Type B pancreatic cell (in vitro differentiated cells): ENCODE results near the gene FAM181A. TPM values are rescaled to one million over a fixed set of nuclear protein-coding genes. Genes with fewer than 3 reads are reported as not detected.

Experiments
- DNase-seq: peaks from one replicate; pipeline ENCODE4 v3.0.0; 2021; ENCODE audit warnings: mixed read lengths; ENCODE audit not compliant: unreplicated experiment; ENCODE audit errors: extremely low spot score
- H3K27ac Mint-ChIP-seq: 2 replicates; pipeline ENCODE4 v1.8.0; 2021; ENCODE audit warnings: mild to moderate bottlenecking, mixed read lengths
- H3K27me3 Mint-ChIP-seq: 2 replicates; pipeline ENCODE4 v1.8.0; 2021; ENCODE audit warnings: mixed read lengths
- H3K36me3 Mint-ChIP-seq: 2 replicates; pipeline ENCODE4 v1.8.0; 2021; ENCODE audit warnings: mixed read lengths
- H3K4me1 Mint-ChIP-seq: one replicate; pipeline ENCODE4 v1.8.0; 2021; ENCODE audit warnings: mixed read lengths; ENCODE audit not compliant: unreplicated experiment
- H3K4me3 Mint-ChIP-seq: 2 replicates; pipeline ENCODE4 v1.8.0; 2021; ENCODE audit warnings: mild to moderate bottlenecking, mixed read lengths
- H3K9me3 Mint-ChIP-seq: 2 replicates; pipeline ENCODE4 v1.8.0; 2021; ENCODE audit warnings: mixed read lengths
- total RNA-seq: library from RNA; stranded (reverse); gene quantifications from 2 replicates; pipeline ENCODE4 v1.2.1, GENCODE V29; 2021; ENCODE audit warnings: low replicate concordance
- TF ChIP-seq, protein P1 (sequence below): fragments of 200-600 bp; sonication (generic); conservative IDR thresholded peaks from 2 replicates; pipeline ENCODE4 v1.5.0; 2021; ENCODE audit warnings: antibody characterized with exemption, mild to moderate bottlenecking

FAM181A gene
- total RNA-seq, 1 donor from 2014 or later = 1.2 TPM

DNA sequence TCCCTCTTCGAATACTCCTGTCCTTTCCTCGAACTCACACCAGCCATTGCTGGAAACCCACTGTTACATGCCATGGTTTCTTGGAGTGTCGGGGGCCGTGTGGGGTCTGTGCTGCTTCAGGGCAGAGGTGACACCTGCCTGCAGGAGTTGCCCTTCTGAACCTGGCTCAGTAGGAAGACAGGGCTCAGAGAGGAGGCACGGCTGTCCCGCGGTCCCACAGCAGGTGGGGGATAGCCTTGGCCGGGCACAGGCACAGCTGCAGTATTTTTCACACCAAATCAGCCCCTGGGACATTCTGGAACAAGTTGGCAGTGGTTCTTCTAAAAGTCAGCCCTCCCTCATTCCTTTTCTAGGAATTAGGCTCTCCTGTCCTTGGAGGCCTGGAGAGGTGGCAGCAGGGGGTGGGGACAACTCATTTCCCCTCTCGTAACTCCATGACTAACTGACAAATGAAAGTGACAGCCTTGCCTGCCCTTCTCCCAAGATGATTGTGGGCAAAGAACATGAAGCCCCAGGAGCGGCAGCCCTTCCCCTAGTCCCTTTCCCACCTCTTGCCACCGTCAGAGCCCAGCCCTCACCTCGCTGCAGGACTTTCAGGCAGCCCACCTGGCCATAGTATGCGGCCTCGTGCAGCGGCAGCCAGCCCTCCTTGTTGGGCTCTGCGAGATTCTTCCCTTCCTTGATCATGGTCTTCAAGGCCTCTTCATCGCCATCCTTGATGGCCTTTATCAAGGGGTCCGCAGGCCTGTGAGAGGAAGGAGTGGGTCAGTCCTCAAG is 26.8 kb downstream of the FAM181A start:
- no peak overlapping the region for H3K4me3 Mint-ChIP-seq
- peaks cover 12% of the 10 kb centered on the region for H3K4me1 Mint-ChIP-seq
- no peak for DNase-seq
- H3K27me3 Mint-ChIP-seq = no peaks in the 10 kb centered on the region
- H3K9me3 Mint-ChIP-seq = no peaks in the 10 kb centered on the region
- TF ChIP-seq, protein P1, sequence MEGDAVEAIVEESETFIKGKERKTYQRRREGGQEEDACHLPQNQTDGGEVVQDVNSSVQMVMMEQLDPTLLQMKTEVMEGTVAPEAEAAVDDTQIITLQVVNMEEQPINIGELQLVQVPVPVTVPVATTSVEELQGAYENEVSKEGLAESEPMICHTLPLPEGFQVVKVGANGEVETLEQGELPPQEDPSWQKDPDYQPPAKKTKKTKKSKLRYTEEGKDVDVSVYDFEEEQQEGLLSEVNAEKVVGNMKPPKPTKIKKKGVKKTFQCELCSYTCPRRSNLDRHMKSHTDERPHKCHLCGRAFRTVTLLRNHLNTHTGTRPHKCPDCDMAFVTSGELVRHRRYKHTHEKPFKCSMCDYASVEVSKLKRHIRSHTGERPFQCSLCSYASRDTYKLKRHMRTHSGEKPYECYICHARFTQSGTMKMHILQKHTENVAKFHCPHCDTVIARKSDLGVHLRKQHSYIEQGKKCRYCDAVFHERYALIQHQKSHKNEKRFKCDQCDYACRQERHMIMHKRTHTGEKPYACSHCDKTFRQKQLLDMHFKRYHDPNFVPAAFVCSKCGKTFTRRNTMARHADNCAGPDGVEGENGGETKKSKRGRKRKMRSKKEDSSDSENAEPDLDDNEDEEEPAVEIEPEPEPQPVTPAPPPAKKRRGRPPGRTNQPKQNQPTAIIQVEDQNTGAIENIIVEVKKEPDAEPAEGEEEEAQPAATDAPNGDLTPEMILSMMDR = no peak
- H3K36me3 Mint-ChIP-seq = no peaks in the 10 kb centered on the region
- no peak overlapping the region for H3K27ac Mint-ChIP-seq

DNA sequence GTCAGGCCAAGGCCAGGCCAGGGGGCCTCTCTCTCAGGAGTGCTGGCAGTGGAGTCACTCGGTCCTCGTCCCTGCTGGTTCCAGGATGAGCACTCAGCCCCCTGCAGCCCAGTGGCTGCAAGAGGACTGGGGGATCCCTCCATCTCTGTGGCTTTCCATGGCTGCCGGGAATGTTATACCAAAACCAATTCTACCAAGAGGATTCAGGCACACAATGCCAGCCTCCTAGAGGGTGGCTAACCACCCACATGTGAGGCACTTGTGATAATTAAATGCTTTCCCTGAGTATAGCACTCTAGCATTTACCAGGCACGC is 27.3 kb downstream of the FAM181A start:
- H3K36me3 Mint-ChIP-seq = no peaks in the 10 kb centered on the region
- H3K4me1 Mint-ChIP-seq = peaks cover 16% of the 10 kb centered on the region
- H3K4me3 Mint-ChIP-seq = no peak overlapping the region
- TF ChIP-seq, protein P1 = no peak
- H3K27ac Mint-ChIP-seq = no peak overlapping the region
- DNase-seq = no peak
- H3K9me3 Mint-ChIP-seq = no peaks in the 10 kb centered on the region
- no peaks in the 10 kb centered on the region for H3K27me3 Mint-ChIP-seq

DNA sequence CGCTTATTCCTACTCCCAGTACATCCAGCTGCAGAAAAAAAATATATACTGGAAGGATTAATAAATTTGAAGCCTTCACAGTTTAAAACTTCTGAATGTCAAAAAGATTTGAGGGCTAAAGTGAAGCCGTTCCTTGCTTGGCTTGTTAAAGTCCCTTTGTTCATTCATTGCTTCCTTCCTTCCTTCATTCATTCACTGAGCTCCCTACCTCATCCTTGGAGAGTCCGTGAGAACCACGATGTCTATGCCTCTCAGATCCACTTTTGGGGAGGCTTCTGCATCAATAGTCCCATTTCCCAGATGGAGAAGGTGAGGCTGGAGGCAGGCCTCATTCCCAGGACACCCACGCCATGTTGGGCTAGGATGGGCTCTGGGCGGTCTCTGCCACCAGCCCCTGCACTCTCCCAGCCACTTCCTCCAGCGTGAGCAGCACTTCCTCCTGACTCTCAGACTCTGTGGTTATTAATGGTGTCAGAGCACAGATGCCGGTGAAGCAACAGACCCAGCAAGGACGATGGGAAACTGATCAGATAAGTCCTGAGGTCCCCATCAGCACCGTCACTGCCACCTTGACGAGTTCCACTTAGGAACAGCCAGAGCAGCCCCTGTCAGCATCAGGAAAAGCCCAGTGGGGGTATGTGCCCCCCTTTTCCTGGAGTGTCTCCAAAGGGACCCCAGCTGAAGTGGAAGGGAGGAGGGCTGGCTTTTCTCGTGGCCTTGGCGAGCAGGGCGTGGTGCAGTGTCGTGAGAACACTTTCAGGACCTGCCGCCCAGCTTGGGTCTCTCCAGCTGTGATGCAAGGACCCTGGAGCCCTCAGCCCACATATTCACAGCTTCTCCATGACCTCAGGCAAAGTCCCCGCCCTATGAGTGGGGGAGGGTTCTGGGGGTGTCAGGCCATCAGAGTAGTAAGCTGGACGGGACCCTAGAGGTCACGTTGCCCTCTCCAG is 28.0 kb downstream of the FAM181A start:
- no peaks in the 10 kb centered on the region for H3K36me3 Mint-ChIP-seq
- TF ChIP-seq, protein P1 = no peak
- DNase-seq = no peak
- no peaks in the 10 kb centered on the region for H3K9me3 Mint-ChIP-seq
- no peaks in the 10 kb centered on the region for H3K27me3 Mint-ChIP-seq
- H3K4me3 Mint-ChIP-seq = no peak overlapping the region
- peaks cover 16% of the 10 kb centered on the region for H3K4me1 Mint-ChIP-seq
- H3K27ac Mint-ChIP-seq = no peak overlapping the region

DNA sequence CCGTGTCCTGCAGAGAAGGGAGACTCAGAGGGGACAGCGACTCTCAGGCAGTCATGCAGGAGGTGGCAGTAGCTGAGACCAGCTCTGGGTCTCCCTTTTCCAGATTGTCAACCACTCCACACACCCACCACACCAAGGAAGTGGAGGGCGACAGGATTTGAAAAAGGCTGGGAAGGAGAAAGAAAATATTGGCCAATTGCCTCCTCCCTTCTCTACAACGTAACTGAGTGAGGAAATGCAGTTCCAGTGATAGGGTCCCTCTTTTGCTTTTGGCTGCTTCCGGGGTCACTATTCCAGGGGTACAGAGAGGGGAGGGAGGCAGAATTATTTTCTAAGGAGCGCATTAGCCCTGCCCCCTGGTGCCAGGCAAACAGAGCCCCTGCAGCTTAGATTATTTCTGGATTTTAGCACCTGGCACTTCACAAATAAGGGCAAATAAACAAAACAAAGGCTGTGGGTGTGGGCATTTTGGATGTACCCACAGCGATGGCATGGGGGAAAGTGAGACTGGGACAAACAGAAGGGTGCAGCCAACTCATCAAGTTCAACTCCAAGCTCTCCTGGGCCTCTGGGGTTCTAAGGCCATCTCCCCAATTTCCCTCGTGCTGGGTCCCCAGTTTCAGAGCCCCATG is 28.8 kb downstream of the FAM181A start:
- H3K27me3 Mint-ChIP-seq = no peaks in the 10 kb centered on the region
- no peak overlapping the region for H3K4me3 Mint-ChIP-seq
- no peak overlapping the region for H3K27ac Mint-ChIP-seq

More for the DNA sequence above, 28.8 kb downstream of the FAM181A start:
- peaks cover 16% of the 10 kb centered on the region for H3K4me1 Mint-ChIP-seq
- H3K9me3 Mint-ChIP-seq = no peaks in the 10 kb centered on the region
- no peak for DNase-seq
- TF ChIP-seq, protein P1 = no peak
- no peaks in the 10 kb centered on the region for H3K36me3 Mint-ChIP-seq
